ENCODE data around the gene GPM6B.

The GPM6B gene

GRCh38 chrX:13816643-13817627, at the start of gene GPM6B:
TSS of gene GPM6B (minus strand) at chrX:13817093. CDS start at chrX:13816904, 189 bp downstream.
- H3K4me3 ChIP-seq (ENCODE audit: low read depth, low read length), result no peak within 1 kb of the TSS
- no peak for TF ChIP-seq CTCF (IDR thresholded peaks at IDR 0.05; ENCODE audit: low read depth, low read length, missing control alignments)
- DNase-seq (ENCODE audit: low read depth), result no peak

GRCh38 chrX:13864264-13864663, 47.4 kb upstream of the GPM6B start:
- TF ChIP-seq CTCF (IDR thresholded peaks at IDR 0.05; ENCODE audit: low read depth, low read length, missing control alignments), result no peak
- H3K4me3 ChIP-seq (ENCODE audit: low read depth, low read length), result no peak overlapping the region
- DNase-seq (ENCODE audit: low read depth), result no peak

GRCh38 chrX:13863324-13863723, 46.4 kb upstream of the GPM6B start:
- no peak for DNase-seq (ENCODE audit: low read depth)
- no peak overlapping the region for H3K4me3 ChIP-seq (ENCODE audit: low read depth, low read length)
- no peak for TF ChIP-seq CTCF (IDR thresholded peaks at IDR 0.05; ENCODE audit: low read depth, low read length, missing control alignments)

- H3K4me3 ChIP-seq (ENCODE audit: low read depth, low read length), result no peak overlapping the region
- no peak for TF ChIP-seq CTCF (IDR thresholded peaks at IDR 0.05; ENCODE audit: low read depth, low read length, missing control alignments)
- DNase-seq (ENCODE audit: low read depth), result no peak
Measured at GRCh38 chrX:13859724-13860123, 42.8 kb upstream of the GPM6B start.

- TF ChIP-seq CTCF (IDR thresholded peaks at IDR 0.05; ENCODE audit: low read depth, low read length, missing control alignments), result no peak
- no peak overlapping the region for H3K4me3 ChIP-seq (ENCODE audit: low read depth, low read length)
- DNase-seq (ENCODE audit: low read depth), result no peak
Measured at GRCh38 chrX:13857804-13858203, 40.9 kb upstream of the GPM6B start.

GRCh38 chrX:13855689-13856450, 39.0 kb upstream of the GPM6B start:
- TF ChIP-seq CTCF (IDR thresholded peaks at IDR 0.05; ENCODE audit: low read depth, low read length, missing control alignments), result no peak
- no peak overlapping the region for H3K4me3 ChIP-seq (ENCODE audit: low read depth, low read length)
- DNase-seq (ENCODE audit: low read depth), result no peak

Data from GM12864 (cell line).